Adrenal gland (tissue), 12 donors: Measurements from ENCODE around the gene BNC2. TPM values are rescaled to one million over a fixed set of nuclear protein-coding genes. Genes with fewer than 3 reads are reported as not detected.

ENCODE experiments used
- DNase-seq, 7 donors: peaks; one replicate each; pipeline ENCODE4 v3.0.0-alpha.2; 2019 to 2020
- H3K27ac ChIP-seq, 5 donors: fragments of 200-600 bp; sonication (generic) in 4 of 5; 1 replicate in 3 of 5; 2 replicates in 2 of 5; pipeline versions ENCODE4 v1.5.1 to v1.8.0; 2016 to 2020; ENCODE audit warnings: mild to moderate bottlenecking in 1 of 5
- H3K27me3 ChIP-seq: fragments of 200-600 bp; 2 replicates; pipeline ENCODE4 v1.8.0; 2021
- H3K36me3 ChIP-seq, 2 donors: fragments of 200-600 bp; replicated peaks in 1 of 2; 1 replicate in 1 of 2; 2 replicates in 1 of 2; pipeline versions ENCODE4 v1.5.1 to v1.8.0; 2018 to 2022
- H3K4me1 ChIP-seq, 2 donors: fragments of 200-600 bp; replicated peaks in 1 of 2; 1 replicate in 1 of 2; 2 replicates in 1 of 2; pipeline versions ENCODE4 v1.5.1 to v1.8.0; 2018 to 2021
- H3K4me3 ChIP-seq, 4 donors: fragments of 200-600 bp; sonication (generic) in 3 of 4; one replicate each; pipeline ENCODE4 v1.5.1; 2016 to 2018
- H3K9me3 ChIP-seq, 3 donors: fragments of 200-600 bp; sonication (generic) in 1 of 3; replicated peaks in 1 of 3; 1 replicate in 2 of 3; 2 replicates in 1 of 3; pipeline versions ENCODE4 v1.5.1 to v1.8.0; 2016 to 2021
- CTCF ChIP-seq, 6 experiments: fragments of 450-650 bp in 4 of 6; fragments of 200-600 bp in 2 of 6; sonication (generic) in 1 of 6; IDR thresholded peaks; 1 replicate in 5 of 6; 2 replicates in 1 of 6; pipeline versions ENCODE4 v1.5.1 to v1.8.0; 2016 to 2021; ENCODE audit warnings: antibody characterized with exemption in 6 of 6, mild to moderate bottlenecking in 2 of 6, moderate library complexity in 1 of 6
- POLR2A ChIP-seq, 2 donors: fragments of 450-650 bp; IDR thresholded peaks; one replicate each; pipeline ENCODE4 v1.6.1; 2017; ENCODE audit warnings: antibody characterized with exemption in 2 of 2, mild to moderate bottlenecking in 2 of 2, moderate library complexity in 1 of 2
- WGBS, 4 donors: extraction: QIAGEN DNeasy Blood & Tissue Kit in 2 of 4; methylation state at CpG; one replicate each; pipeline versions ENCODE4 v1.1.5 to v1.1.7; 2013 to 2017; 5-methylcytosine and 5-hydroxymethylcytosine counted together
- intact Hi-C, 2 donors: fragments of 100-400 bp; cut with DNase I; formaldehyde crosslinking; loops; one replicate each; pipeline versions ENCODE4 v1.14.1 to v1.15.0; 2022 to 2023
- polyA plus RNA-seq, 3 donors: library from polyadenylated mRNA; stranded (reverse); fragments of 200-250 nt in 2 of 3; fragments of 350-450 nt in 1 of 3; fragmentation: Illumina TruSeq in 1 of 3; extraction: RNeasy Lipid Tissue Mini Kit (QIAGEN cat#74804) in 1 of 3; gene quantifications; one replicate each; pipeline ENCODE4 v1.2.3, GENCODE V29; 2013 to 2014
- total RNA-seq, 9 donors: library from RNA; depleted of rRNA in 4 of 9; stranded (reverse); fragments of >200 nt in 4 of 9; fragments of 120-200 nt in 1 of 9; fragmentation: NEBNext Ultra II Directional in 1 of 9; extraction: Animal tissue kit (Norgen Biotek cat#: 25700) in 1 of 9; gene quantifications; one replicate each; pipeline versions ENCODE4 v1.1.0 to v1.2.4, GENCODE V29; 2013 to 2023
- donor health status: healthy with polysubstance abuse.
- donor health status: Bipolar disorder and iron deficiency.
- donor health status: DM: yes; HTN: yes; CAD: no.
- donor health status: DM: no; HTN: no; CAD: no.
- donor health status: DM: no; HTN: no; CAD: no.
- donor health status: DM: yes; HTN: yes; CAD: no.

BNC2 gene
- total and polyA plus RNA-seq, 12 donors = 1.1 to 11.1 (median 5.0) TPM

DNA sequence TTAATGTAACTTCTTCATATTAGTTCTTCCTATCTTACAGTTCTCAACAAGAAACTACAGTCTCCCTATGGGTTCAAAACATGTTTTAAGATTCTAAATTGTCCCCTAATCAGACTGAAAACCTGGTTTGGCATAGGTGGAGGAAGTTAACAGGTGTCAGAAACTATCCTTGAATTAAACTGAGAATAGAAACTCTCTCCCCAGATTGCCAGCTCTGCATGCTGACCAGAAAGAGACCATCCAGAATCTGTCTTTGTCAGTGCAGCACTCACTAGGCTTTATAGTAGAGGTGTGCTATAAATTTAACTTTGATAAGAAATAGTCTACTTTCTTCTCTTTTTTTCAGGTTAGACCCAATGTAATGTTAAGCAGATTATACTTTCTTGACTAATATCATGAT, 63.8 kb downstream of the BNC2 start:
- DNase-seq = no peak
- TF ChIP-seq POLR2A (IDR thresholded peaks at IDR 0.05) (no peak), CTCF (IDR thresholded peaks at IDR 0.05) (no peak)
- no peak overlapping the region for H3K4me3 ChIP-seq
- H3K27me3 ChIP-seq = no peaks in the 10 kb centered on the region
- intact Hi-C loops = no loop called here
- H3K9me3 ChIP-seq = no peaks in the 10 kb centered on the region
- H3K27ac ChIP-seq = no peak overlapping the region
- no peaks in the 10 kb centered on the region for H3K4me1 ChIP-seq
- H3K36me3 ChIP-seq = no peaks in the 10 kb centered on the region

DNA sequence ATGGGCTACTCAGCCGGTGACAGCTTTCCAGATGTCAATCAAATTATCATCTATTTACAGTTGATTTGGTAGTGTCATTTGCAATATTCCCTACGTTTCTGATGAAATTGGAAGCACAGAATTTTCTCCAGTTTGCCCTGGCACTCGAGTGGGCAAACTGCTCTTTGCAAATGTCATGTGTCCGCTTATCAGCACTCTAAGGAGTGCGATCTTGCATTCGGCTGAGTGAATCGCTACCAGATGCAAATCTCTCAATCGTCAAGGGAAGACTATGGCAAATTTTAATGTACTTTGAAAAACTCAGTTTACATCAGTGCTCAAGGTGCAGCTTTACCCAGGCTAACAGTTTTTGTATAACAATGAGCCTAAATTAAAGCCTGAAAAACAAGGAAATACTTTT, 66.8 kb downstream of the BNC2 start:
- intact Hi-C loops = no loop called here
- TF ChIP-seq POLR2A (IDR thresholded peaks at IDR 0.05) (no peak), CTCF (IDR thresholded peaks at IDR 0.05) (no peak)
- no peaks in the 10 kb centered on the region for H3K9me3 ChIP-seq
- WGBS, 4 donors = 77 to 81% (median 80%) methylated on average over 8 of the region's 8 CpGs
- no peaks in the 10 kb centered on the region for H3K4me1 ChIP-seq
- H3K4me3 ChIP-seq = no peak overlapping the region
- no peaks in the 10 kb centered on the region for H3K36me3 ChIP-seq
- no peak overlapping the region for H3K27ac ChIP-seq
- no peaks in the 10 kb centered on the region for H3K27me3 ChIP-seq
- no peak for DNase-seq

GRCh38 chr9:16801871-16802466, 68.5 kb downstream of the BNC2 start:
- no peak for DNase-seq
- no peaks in the 10 kb centered on the region for H3K9me3 ChIP-seq
- intact Hi-C loops = no loop called here
- H3K27me3 ChIP-seq = no peaks in the 10 kb centered on the region
- no peak overlapping the region for H3K4me3 ChIP-seq
- no peaks in the 10 kb centered on the region for H3K4me1 ChIP-seq
- H3K36me3 ChIP-seq = no peaks in the 10 kb centered on the region
- TF ChIP-seq POLR2A (IDR thresholded peaks at IDR 0.05) (no peak), CTCF (IDR thresholded peaks at IDR 0.05) (no peak)
- no peak overlapping the region for H3K27ac ChIP-seq
- 47 to 51% (median 48%) methylated on average over 10 of the region's 10 CpGs for WGBS, 4 donors

- WGBS, 4 donors = 82 to 89% (median 88%) methylated on average over 5 of the region's 5 CpGs
- no peak for TF ChIP-seq CTCF (IDR thresholded peaks at IDR 0.05)
- TF ChIP-seq POLR2A (IDR thresholded peaks at IDR 0.05) = no peak
- H3K9me3 ChIP-seq = no peaks in the 10 kb centered on the region
- H3K27me3 ChIP-seq = no peaks in the 10 kb centered on the region
- no peak for DNase-seq
- no peak overlapping the region for H3K4me3 ChIP-seq
- H3K27ac ChIP-seq = no peak overlapping the region
- no peaks in the 10 kb centered on the region for H3K36me3 ChIP-seq
- H3K4me1 ChIP-seq = no peaks in the 10 kb centered on the region
- intact Hi-C loops = no loop called here
Measured at GRCh38 chr9:16796304-16796825, 74.1 kb downstream of the BNC2 start.
